HL-60/S4 treated with phorbol 12-myristate 13-acetate at 8.2 ng/mL for 4 days and 3 days (cell line): ENCODE results near the gene IQGAP2.

Experiments used
- in situ Hi-C: fragments of 300-500 bp; cut with MboI; formaldehyde crosslinking; loops from 2 replicates; pipeline ENCODE4 v1.15.0; 2022; ENCODE audit warnings: low sequenced_read_pairs

IQGAP2 gene

DNA sequence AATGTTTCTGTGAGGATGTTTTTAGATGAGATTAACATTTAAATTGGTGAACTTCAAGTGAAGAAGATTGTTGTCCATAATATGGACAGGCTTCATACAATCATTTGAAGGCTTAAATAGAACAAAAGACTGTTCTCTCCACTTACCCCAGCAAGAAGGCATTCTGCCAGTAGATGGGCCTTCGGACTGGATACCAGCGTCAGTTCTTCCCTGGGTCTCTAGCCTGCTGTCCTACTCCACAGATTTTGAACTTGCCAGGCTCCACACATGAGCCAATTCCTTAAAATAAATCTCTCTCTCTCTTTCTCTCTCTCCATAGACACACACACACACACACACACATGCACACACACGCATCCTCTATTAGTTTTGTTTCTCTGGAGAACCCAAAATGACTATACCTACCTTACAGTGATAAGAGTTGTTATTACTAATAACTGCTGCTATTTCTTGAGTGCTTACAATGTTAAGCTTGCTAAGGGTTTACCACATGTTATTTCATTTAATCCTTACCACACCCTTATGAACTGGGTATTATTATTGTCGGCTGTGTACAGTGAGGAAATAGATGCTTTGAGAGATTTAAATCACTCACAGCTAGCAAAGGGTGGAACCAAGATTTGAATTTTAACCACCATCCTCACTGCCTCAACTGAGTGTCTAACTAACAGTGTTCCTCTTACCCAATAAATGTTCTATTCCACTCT is 19.8 kb upstream of the IQGAP2 start:
- in situ Hi-C loops, result no loop called here

DNA sequence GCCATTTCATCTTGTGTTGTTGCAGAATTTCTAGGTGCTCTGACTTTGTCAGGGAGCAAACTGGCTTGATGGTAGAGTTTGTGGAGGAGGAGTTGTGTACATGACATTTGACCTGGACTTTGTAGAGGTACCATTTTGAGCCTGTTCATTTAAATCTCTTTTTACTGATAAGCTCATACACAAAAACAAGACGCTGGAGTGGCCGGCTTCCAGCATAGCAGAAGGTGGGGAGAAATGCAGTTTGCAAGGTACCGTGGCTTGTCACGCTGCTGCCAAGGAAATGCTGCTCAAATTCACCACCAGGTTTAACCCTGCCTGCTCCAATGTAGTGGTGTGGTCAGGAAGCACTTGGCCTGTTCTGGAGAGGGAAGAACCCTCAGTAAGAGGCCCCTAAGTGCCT is 18.9 kb upstream of the IQGAP2 start:
- in situ Hi-C loops, result no loop called here

DNA sequence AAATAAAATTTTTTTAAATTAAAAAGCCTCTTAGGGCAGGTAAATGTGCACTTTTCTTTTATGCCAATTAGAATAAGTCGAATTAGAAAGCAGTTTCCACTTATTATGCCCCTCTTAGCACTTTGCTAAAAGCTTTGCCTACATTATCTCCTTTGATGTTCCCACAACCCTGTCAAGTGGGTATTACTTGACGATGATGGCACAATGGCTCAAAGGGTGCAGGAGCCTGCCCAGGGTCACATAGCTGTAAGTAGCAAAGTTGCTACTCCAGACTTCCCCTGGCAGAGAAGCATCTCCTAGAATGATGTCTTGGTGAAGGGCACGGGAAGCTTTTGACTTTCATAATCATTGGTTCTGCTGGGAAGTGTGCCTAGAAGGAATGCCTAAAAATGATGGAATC is 18.4 kb upstream of the IQGAP2 start:
- in situ Hi-C loops, result no loop called here

DNA sequence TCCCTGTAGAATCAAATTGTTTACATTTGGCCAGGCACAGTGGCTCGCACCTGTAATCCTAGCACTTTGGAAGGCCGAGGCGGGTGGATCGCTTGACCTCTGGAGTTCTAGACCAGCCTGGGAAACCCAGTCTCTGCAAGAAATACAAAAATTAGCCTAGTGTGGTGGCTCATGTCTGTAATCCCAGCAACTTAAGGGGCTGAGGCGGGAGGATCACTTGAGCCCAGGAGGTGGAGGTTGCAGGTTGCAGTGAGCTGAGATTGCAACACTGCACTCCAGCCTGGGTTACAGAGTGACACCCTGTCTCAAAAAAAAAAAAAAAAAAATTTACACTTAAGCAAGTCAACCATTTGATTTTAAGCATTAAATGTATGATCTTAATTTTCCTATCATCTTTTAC is 17.5 kb upstream of the IQGAP2 start:
- in situ Hi-C loops, result no loop called here

DNA sequence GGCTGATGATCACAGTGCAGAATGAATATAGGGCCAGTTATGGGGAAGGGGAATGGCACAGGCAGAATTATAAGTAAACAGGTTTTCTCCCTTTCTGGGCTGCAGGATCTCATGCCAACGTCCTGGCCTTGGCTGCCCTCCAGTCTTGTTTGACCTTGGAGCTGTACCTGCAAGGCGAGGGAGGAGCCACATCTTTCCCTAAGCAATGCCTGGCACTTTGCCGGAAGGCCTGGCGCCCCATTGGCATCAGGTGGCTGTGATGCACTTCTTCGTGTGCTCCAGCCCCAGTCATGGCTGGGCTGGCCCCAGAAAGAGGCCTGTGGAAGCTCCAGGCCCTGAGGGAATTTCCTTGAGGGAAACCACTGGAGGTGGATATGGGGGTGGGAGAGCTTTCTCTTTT is 16.7 kb upstream of the IQGAP2 start:
- in situ Hi-C loops, result no loop called here

DNA sequence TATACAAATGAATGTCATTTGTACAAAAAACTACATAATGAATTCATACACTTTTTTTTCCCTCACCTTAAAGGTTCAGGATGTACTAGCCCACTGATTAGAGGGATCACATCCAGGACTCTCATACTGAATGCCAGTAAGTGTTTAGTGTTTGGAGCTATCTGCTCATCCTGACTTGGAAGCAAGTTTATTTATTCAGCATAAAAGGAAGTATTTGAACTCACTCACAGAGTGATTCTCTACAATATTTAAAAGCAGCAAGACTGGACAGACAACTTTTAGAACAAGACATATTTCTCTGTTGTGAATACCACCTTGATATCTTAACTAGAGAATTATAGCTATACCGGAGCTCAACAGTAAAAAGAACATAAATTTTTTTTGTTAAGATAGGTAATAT is 14.8 kb upstream of the IQGAP2 start:
- in situ Hi-C loops, result no loop called here

DNA sequence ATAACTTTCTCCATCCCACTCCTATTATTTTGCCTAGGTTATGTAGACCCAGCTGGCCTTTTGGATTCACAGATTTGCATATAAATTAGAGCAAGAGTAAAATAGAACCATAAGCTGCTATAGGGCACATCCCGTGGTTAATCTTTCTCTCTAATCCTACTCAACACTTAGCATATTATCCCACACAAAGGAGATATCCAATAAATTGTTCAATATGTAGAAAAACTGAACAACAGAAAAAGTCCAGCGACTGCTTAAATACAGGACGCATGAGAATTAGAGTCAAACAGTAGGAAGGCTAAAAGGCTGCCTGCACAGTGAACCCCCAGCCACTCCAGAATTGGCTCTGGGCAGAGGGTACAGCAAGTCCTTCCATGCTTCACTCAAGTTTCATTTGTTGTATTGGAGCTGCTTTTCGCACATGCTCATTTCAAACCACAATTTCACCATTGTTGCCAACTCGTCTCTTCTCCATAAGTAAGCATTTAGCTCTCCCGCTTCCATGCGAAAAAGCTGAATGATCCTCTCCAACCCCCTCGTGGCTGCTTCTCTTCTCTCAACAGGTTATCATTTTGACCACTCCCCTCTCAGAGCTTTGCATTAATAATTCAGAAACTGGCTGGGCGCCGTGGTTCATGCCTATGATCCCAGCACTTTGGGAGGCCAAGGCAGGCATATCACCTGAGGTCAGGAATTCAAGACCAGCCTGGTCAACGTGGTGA is 14.1 kb upstream of the IQGAP2 start:
- in situ Hi-C loops, result no loop called here

DNA sequence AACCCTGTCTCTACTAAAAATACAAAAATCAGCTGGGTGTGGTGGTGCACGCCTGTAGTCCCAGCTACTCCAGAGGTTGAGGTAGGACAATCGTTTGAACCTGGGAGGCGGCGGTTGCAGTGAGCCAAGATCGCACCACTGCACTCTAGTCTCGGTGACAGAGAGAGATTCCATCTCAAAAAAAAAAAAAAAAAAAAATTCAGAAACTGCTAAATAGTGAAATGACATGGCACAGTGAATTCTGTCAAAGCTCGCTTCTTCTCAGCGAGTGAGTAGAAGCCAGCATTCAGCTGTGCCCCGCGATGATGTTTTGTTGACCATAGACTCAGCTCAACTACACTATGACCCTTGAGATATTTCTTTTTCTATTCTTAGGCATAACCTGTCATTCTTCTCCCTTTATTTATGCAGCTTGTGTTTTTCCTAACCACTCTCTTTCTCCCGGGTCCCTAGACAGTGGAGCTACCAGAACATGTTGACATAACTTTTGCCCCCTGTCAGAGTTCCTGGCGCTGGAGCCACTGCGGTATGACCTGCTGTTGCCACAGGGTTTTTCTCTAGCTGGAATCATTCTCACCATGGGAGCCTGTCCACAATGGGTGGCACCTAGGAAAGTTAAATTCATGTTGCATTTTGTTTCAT is 13.5 kb upstream of the IQGAP2 start:
- in situ Hi-C loops, result no loop called here

GRCh38 chr5:76391014-76391413 is 12.1 kb upstream of the IQGAP2 start:
- in situ Hi-C loops, result no loop called here

GRCh38 chr5:76393035-76393680 is 9.9 kb upstream of the IQGAP2 start:
- in situ Hi-C loops, result no loop called here

GRCh38 chr5:76397200-76397599 is 5.9 kb upstream of the IQGAP2 start:
- in situ Hi-C loops, result no loop called here

- in situ Hi-C loops, result no loop called here
Measured at GRCh38 chr5:76399268-76399667, 3.8 kb upstream of the IQGAP2 start.

DNA sequence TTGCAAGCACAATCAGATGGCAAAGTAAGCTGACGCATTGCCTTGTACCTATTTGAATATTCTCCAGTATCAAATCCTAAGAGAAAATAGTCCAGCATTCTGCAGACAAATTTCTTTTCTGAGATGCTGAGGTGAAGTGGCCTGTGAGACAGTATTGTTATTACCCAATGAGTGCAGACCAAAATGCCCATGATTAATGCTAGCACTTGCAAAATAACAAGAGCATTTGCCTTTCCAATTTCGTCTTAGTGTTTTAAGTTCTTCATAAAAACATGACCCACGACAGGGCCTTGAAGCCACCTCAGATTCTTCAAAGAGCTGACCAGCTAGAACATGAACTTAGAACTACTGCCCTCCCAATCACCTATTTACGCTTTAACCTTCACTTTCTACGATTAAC is 2.6 kb upstream of the IQGAP2 start:
- in situ Hi-C loops, result no loop called here

DNA sequence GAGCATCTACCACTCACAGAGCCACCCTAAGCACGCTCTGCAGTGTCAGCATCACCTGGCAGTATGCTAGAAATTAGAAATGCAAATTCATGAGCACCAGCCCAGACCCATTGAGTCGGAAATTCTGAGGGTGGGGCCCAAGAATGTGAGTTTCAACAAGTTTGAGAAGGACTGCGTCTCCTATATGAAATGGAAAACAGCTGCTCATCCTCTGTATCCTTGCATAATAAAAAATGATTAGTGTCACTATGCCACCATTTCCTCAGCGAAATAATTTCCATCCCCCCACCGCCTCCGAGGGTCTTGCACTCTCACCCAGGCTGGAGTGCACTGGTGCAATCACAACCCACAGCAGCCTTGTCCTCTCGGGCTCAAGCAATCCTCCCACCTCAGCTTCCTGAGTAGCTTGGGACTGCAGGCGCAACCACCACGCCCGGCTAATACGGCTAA is 1.3 kb upstream of the IQGAP2 start:
- in situ Hi-C loops, result no loop called here

- in situ Hi-C loops, result no loop called here
Measured at GRCh38 chr5:76402251-76402885, 717 bp upstream of the IQGAP2 start.

DNA sequence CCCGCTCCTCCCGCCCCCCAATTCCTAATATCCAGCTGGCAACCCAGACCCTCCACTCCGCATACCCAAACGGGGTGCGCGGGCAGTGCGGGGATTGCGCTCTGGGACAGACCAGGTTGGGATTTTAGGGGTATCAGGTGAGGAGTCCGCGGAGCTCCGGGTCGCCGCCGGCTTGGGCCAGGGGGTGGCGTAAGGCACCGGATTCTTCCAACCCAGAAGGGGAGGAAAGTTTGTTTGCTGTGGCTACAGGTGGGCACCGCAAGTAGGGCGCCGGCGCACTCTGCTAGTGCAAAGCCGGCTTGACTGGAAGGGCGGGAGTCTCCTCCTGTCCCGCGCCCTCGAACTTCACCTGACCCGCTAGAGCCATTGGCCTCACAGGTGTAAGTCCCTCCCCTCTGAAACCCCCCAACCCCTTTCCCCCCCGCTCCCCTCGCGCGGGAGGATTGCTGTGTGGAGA is 709 bp downstream of the IQGAP2 start:
- in situ Hi-C loops, result no loop called here

DNA sequence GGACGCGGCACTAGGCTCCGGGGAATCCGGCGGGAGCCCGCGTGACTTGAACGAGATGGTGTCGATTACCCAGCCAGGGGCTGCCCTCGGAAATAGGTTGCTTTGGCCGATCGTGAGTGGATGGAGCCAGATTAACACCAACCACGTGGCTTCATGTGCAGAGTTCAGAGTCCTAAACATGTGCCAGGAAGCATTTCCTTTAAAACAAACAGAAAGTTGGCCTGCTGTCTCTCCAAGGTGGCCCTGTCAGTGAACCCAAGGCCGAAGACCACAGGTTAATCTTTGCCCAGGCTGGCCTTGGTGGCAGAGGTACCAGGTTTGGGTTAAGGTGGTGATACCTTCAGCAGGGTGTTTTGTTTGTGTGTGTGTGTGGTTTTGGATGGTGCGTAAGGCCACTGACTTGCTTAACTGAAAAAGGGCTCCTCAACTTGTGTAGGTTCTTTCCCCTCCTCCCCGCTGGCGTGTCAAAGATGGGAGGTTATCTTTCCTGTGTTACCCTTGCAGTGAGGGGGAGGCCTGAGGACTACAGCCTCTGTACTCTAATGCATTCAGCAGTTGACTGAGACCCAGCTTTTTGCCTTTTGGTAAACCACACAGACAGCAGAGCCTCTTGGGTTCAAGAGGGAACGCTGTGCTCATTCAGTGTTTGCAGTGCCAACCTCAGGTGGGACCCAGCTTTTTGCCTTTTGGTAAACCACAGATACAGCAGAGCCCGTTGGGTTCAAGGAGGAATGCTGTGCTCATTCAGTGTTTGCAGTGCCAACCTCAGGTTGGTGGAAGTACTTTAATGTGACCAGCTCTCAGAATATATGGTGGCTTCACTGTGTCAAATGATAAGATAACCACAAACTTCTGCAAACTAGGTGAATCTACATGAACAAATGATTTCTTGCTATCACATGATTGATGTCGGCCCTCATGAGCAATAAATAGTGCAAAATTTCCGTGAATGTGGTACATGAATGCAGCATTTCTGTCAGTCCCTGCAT is 1.4 kb downstream of the IQGAP2 start:
- in situ Hi-C loops, result no loop called here

DNA sequence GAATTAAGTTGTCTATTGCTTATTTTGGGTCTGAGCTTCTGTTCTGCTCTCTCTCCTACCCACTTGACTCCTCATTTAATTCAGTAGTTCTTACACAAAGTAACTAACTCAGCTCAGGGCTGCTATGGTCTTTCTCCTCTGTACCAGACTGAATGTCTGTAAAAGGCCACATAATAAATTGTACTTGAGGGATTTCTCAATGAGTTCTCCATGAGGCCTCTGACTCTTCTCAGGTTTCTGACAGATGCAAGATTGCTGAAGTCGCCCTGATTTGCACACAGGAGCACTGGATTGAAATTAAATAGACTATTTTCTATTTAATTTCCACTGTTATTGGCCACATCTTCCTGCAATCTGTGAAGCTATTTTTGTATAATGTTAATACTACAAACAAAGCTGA is 2.9 kb downstream of the IQGAP2 start:
- in situ Hi-C loops, result no loop called here

DNA sequence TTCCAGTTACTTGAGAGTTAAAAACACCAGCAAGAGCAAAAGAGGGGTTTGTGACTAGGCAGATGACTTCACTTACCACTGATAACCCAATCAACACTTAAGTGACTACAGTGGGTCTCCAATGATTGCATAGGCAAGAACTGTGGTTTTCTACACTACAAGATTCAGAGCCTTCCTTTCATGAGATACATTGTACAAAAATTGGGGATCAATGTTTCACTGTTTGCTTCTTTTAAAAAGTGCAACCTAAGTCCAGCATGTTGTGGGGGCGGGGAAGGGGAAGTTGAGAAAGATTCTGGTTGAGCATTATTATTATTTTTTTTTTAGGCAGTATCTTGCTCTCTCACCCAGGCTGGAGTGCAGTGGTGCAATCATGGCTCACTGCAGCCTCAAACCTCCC is 3.6 kb downstream of the IQGAP2 start:
- in situ Hi-C loops, result no loop called here

- in situ Hi-C loops, result no loop called here
Measured at GRCh38 chr5:76408104-76408654, 5.1 kb downstream of the IQGAP2 start.
